Measurements from ENCODE around the gene ABLIM1. TPM values are rescaled to one million over a fixed set of nuclear protein-coding genes. Genes with fewer than 3 reads are reported as not detected.

Gene ABLIM1
- total and polyA plus RNA-seq, 2 experiments from 2014 or later: 21.9 to 45.1 TPM

- H3K27me3 ChIP-seq (ENCODE audit: insufficient read depth): no peaks in the 10 kb centered on the region
- H2AFZ ChIP-seq: no peak overlapping the region
- H3K36me3 Mint-ChIP-seq (ENCODE audit: low read depth): no peaks in the 10 kb centered on the region
- DNase-seq (ENCODE audit: low spot score) (no peak), ATAC-seq (no peak)
- H3K79me2 ChIP-seq (replicated peaks; ENCODE audit: insufficient read depth): no peaks in the 10 kb centered on the region
- no peaks in the 10 kb centered on the region for H3K4me1 ChIP-seq (ENCODE audit: insufficient read depth)
- H3K4me3 Mint-ChIP-seq: no peak overlapping the region
- no peak overlapping the region for H3K27ac ChIP-seq (ENCODE audit: low read depth)
- H3F3A ChIP-seq (replicated peaks; ENCODE audit: low read depth): no peaks in the 10 kb centered on the region
- no peak overlapping the region for H3K4me3 ChIP-seq
- TF ChIP-seq POLR2AphosphoS5 (IDR thresholded peaks at IDR 0.05; ENCODE audit: low read depth) (no peak), CREB1 (CRISPR knock-in tag; IDR thresholded peaks at IDR 0.05; ENCODE audit: low read depth) (no peak), ZNF331 (CRISPR knock-in tag; IDR thresholded peaks at IDR 0.05; ENCODE audit: low read depth) (no peak), ETS1 (IDR thresholded peaks at IDR 0.05) (no peak), ZNF114 (CRISPR knock-in tag; IDR thresholded peaks at IDR 0.05) (no peak), NANOG (IDR thresholded peaks at IDR 0.05; ENCODE audit: borderline replicate concordance) (no peak), CTCF (conservative IDR thresholded peaks at IDR 0.05; ENCODE audit: low read depth in 2 of 2) (no peak), ZNF462 (CRISPR knock-in tag; IDR thresholded peaks at IDR 0.05) (no peak), JUNB (IDR thresholded peaks at IDR 0.05; ENCODE audit: unreplicated experiment) (no peak)
- no peak overlapping the region for H3K4me2 ChIP-seq
- no peak overlapping the region for H3K27ac Mint-ChIP-seq
- no peaks in the 10 kb centered on the region for H4K20me1 ChIP-seq (replicated peaks; ENCODE audit: insufficient read depth)
- no peaks in the 10 kb centered on the region for H3K9me3 Mint-ChIP-seq
- no peaks in the 10 kb centered on the region for H3K36me3 ChIP-seq (ENCODE audit: insufficient read depth)
- H3K9me2 ChIP-seq (ENCODE audit: insufficient read depth): no peaks in the 10 kb centered on the region
- H3K4me1 Mint-ChIP-seq: no peaks in the 10 kb centered on the region
- peaks cover 2% of the 10 kb centered on the region for H3K27me3 Mint-ChIP-seq (ENCODE audit: insufficient read depth, low read depth, poor library complexity)
Measured at GRCh38 chr10:114650266-114650665, 7.8 kb downstream of the ABLIM1 start.
